Heart left ventricle (tissue), 13 donors: ENCODE results near the gene WWOX.

Experiments
- CTCF ChIP-seq, 12 donors: fragments of 200-600 bp; sonication (generic) in 4 of 12; IDR thresholded peaks; one replicate each; pipeline versions ENCODE4 v1.5.0 to v1.8.0; 2018 to 2022; ENCODE audit warnings: antibody characterized with exemption in 12 of 12, mild to moderate bottlenecking in 5 of 12
- POLR2A ChIP-seq, 2 donors: fragments of 450-650 bp; IDR thresholded peaks; one replicate each; pipeline ENCODE4 v1.6.1; 2017; ENCODE audit warnings: antibody characterized with exemption in 2 of 2, mild to moderate bottlenecking in 2 of 2, moderate library complexity in 2 of 2
- donor health status: ischemic (EF 13 %, LVEDD 7.1; RV severe dilation, severe dysfunction).
- donor health status: DM: no; HTN: yes; CAD: no.
- donor health status: DM: no; HTN: no; CAD: no.
- donor health status: ischemic (EF 25% LVEDD 6.9; RV normal size, moderate dysfunction).
- donor health status: ischemic (EF 25% LVEDD 5.7; RV mildly dilated, moderate dysfunction).
- donor health status: ischemic (EF 35%, LVEDD 5.7; RV mildly dilated, moderate dysfunction).
- donor health status: nonischemic (EF 11% LVEDD 7.7; RV severe dilation, severe dysfunction).
- donor health status: DM: yes; HTN: yes; CAD: no.
- donor health status: PGD.
- donor health status: ischemic (EF 29% LVEDD 5.4; RV normal size, mild dysfunction).
- donor health status: nonischemic (EF 23%, LVEDD 6.1; RV moderate dilation, normal function).

- TF ChIP-seq CTCF (IDR thresholded peaks at IDR 0.05) (no peak), POLR2A (IDR thresholded peaks at IDR 0.05) (no peak)
Observed at GRCh38 chr16:78494674-78495073, 395.2 kb downstream of the WWOX start.
